ENCODE measurements around the gene AMPH. TPM values are rescaled to one million over a fixed set of nuclear protein-coding genes. Genes with fewer than 3 reads are reported as not detected.
A peak's percentile ranks its signal among the peaks of the same experiment; 100 is the strongest.

Gene AMPH
- total RNA-seq, 1 experiment from 2014 or later: 1.3 TPM

GRCh38 chr7:38542156-38542555 is 89.0 kb downstream of the AMPH start:
- peak; percentile 38 for DNase-seq (ENCODE audit: low read depth)

GRCh38 chr7:38541440-38541839 is 89.7 kb downstream of the AMPH start:
- no peak for DNase-seq (ENCODE audit: low read depth)

DNA sequence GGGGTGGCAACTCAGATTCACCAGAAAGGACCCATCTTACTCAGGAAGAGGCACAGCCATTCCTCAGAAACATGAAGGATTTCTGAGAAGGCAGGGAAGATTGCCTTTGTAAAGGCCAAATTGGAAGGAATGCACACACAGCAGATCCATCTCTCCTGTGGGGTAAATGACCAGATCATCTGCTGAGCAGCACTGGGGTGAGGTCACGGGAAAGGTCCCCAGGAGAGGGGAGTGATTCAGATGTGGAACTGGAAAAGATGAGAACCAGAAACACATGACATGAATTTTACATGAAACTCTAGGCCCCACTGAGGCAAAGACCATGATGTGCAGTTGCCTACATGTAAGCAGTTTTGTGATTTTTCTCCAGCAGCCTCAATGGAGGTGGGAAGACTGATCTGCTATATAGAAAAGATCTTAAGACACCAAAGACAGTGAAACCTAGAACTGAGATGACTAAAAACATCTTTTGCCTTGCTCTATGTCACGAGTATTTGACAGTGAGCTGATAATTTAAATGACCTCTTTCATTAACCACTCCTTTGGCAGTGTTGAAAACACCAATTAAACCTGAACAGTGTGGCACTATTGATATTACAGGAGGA is 91.6 kb downstream of the AMPH start:
- no peak for DNase-seq (ENCODE audit: low read depth)

DNA sequence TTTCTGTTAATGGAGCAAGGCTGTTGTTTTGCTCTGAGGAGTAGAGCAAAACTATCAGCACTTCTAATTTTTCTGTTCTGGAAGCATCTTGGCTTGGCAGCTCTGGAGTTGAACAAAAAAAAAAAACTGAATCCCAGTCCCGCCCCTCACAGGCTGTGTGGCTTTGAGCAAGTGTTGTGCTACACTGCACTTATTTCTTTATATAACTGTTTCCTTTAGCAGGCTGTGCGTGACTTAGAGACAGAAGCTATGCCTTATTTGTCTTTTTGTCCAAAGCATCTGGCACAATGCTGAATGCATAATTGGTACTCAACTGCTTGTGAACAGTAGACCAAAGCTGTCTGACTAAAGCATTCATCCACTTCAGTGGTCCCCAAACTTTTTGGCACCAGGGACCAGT is 96.1 kb downstream of the AMPH start:
- DNase-seq (ENCODE audit: low read depth): no peak

- no peak for DNase-seq (ENCODE audit: low read depth)
These were observed 105.3 kb downstream of the AMPH start for GRCh38 chr7:38525857-38526256.

GRCh38 chr7:38524786-38525185 is 106.4 kb downstream of the AMPH start:
- no peak for DNase-seq (ENCODE audit: low read depth)

DNA sequence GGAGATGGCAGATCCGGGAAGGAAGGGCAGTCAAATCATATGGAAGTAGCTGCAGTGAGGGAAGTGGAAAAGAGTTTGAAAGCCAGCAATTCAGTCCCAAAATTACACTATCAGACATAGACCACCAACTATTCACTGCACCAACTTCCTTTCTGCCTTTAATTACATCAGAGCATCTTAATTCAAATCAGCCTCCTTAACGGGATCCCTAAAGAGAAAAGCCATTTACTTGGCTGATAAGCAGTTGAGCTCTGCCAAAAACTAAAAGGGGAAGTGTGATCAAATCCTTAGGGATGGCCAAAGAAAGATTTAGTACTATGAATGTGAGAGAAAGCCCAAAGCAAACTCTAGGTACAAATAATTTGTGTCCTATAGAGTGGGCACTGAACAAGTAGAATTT is 110.4 kb downstream of the AMPH start:
- no peak for DNase-seq (ENCODE audit: low read depth)

- DNase-seq (ENCODE audit: low read depth): no peak
These were observed 112.6 kb downstream of the AMPH start for GRCh38 chr7:38518541-38518940.

DNA sequence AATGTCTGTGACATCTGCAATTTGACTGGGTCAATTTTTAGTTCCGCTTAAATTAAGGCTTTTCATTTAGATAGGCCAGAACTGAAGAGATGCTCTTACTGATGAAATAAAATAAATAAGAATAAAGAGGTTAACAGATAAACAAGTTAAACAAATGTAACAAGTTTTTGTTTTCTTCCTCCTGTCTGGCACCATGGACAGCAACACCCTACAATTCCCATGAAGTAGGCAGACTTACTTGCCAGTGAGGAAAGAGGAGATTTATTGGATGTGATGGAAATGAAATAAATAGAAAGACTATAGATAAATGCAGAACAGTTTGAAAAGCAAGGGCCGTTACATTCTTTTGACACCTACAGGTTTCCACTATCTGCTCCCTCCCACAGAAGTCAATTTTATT is 118.5 kb downstream of the AMPH start:
- DNase-seq (ENCODE audit: low read depth): no peak

- no peak for DNase-seq (ENCODE audit: low read depth)
These were observed 118.9 kb downstream of the AMPH start for GRCh38 chr7:38512291-38512690.

DNA sequence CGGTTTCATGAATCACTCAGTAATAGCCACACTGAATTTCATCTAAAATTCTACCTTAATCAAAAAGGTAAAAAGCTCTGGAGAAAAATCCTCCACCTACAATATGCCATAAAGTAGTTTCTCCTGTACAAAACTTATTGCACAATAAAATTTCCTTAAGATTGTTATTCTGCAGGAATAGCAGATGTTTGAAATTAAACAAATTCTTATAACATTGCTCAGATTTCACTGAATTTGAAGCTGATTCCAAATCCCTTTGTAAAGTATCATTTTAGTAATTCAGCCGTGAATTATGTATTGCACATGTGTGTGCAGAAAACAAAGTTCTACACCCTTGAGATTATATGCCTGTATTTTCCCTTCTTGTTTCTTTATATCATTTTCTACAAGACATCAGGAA is 123.8 kb downstream of the AMPH start:
- no peak for DNase-seq (ENCODE audit: low read depth)

DNA sequence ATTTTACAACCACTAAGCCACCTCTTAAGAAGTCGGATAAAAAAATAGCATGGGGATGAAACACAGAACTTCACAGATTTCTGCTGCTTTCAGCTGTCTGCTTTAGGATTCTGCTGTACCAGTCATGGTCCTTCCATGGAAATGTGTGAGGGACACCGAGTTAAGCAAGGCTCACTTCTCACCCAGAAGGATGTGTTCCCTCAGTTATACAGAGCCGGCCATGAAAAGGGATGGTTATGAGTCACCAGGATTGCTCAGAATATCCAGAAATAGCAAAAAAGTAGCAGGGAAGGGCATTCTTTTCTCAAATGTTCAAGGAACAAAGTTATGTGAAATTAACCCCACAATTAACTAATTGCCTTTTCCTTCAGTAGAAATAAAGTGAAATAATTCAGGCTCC is 124.4 kb downstream of the AMPH start:
- DNase-seq (ENCODE audit: low read depth): peak; percentile 56

- DNase-seq (ENCODE audit: low read depth): peak; percentile 36
These were observed 125.2 kb downstream of the AMPH start for GRCh38 chr7:38506004-38506403.

GRCh38 chr7:38504684-38505083 is 126.5 kb downstream of the AMPH start:
- DNase-seq (ENCODE audit: low read depth): no peak

GRCh38 chr7:38502848-38503247 is 128.3 kb downstream of the AMPH start:
- no peak for DNase-seq (ENCODE audit: low read depth)

GRCh38 chr7:38502289-38502688 is 128.9 kb downstream of the AMPH start:
- no peak for DNase-seq (ENCODE audit: low read depth)

DNA sequence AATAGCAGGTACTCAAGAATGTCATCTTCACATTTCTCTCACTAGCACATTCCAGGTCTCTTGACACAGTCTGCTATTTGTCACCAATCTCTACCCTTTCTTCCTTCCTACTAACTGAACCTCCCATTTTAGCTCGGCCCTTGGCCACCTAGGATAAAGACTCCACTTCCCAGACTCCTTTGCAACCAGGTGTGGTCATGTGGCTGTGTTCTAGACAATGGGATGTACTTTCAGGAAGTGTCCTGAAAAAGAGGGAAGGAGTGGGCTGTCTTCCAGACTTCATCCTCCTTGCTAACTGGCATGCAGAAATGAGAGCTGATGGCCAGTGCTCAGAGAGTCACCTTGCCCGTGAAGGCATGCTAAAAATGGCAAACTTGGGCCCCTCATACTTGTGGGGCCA is 139.2 kb downstream of the AMPH start:
- no peak for DNase-seq (ENCODE audit: low read depth)

GRCh38 chr7:38482521-38482920 is 148.7 kb downstream of the AMPH start:
- DNase-seq (ENCODE audit: low read depth): no peak

DNA sequence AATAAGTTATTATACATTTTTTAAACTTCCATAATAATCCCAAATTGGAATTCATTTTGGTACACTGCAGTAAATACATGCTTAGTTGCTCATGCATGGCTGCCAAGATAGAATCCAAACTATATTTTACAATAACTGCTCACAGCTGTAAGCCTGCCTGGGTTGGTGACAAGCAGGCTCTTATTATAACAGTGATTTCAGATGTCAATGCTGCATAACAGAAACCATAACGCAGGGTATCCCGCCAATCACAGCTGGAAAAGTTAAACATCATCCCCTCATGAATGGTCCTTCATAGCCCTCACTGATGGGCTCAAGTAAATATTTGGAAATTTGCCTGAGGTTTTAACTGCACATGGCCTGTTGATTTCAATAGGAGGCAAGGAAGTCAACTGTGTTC is 149.8 kb downstream of the AMPH start:
- no peak for DNase-seq (ENCODE audit: low read depth)

- DNase-seq (ENCODE audit: low read depth): no peak
These were observed 152.8 kb downstream of the AMPH start for GRCh38 chr7:38478404-38478803.

DNA sequence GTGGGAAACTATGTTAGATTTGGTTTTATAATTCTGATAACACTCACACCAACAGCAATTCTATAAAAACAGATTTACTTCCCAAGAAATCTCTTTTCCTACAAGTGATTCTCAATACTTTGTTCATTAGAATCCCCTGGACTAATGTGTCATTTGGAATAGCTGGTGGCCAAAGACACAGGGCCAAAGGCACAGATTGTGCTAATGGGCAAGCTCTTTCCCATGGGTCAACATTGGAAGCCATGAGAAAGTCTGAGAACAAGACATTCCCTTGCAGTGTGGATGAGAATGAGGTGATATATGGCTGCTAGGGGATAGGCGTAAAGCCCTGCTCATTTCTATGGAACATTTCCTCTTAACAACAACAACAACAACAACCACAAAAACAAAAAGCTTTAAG is 153.8 kb downstream of the AMPH start:
- no peak for DNase-seq (ENCODE audit: low read depth)

DNA sequence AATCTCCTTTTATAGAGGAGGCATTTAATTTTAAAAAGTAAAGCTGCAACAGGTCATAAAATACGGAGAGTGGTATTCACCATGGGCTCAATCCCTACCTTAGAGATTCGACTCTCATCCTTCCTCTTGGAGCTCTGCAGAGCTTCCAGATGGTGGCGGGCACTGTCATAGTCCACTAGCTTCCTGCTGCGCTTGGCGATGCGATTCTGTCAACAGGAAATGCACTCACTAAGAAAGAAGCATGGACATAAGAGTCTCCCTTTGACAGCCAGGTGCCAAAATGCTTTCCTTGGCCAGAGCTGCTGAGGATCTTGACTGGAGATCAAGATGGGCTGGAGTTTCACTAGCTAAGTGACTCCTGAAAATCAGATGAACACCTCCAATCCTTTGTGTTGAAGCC is 154.4 kb downstream of the AMPH start:
- DNase-seq (ENCODE audit: low read depth): peak; percentile 7

DNA sequence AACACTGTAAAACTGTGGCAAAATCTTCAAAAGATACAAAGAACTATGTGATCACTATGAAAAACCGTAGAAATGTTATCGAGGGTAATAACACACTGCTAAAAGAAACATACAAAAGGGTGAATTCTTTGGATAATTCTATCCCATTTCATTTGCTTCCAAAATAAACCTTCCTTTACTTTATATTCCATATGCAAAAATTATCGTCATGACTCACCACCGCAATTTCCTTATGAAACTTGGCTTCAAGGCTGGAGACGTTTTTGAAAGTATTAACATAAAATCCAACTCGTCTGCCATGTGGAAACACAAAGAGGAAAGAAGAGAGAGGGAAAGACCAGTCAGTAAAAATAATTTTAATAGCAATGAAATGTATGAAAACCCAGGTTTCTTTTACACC is 165.2 kb downstream of the AMPH start:
- peak; percentile 30 for DNase-seq (ENCODE audit: low read depth)
